ENCODE measurements around the gene PEAR1.

Gene PEAR1

GRCh38 chr1:156963621-156964020 is 70.1 kb downstream of the PEAR1 start:
- DNase-seq (ENCODE audit: low read depth, low spot score), result no peak

- DNase-seq (ENCODE audit: low read depth, low spot score), result no peak
Measured at GRCh38 chr1:156964441-156964840, 70.9 kb downstream of the PEAR1 start.
